CD4-positive, CD25-positive, alpha-beta regulatory T cell (primary cell): ENCODE results near the gene NCAM1. TPM values are rescaled to one million over a fixed set of nuclear protein-coding genes. Genes with fewer than 3 reads are reported as not detected.

ENCODE experiments used
- ATAC-seq, 2 donors: fragments of 150-1000 bp; cut with Tn5 transposase; one replicate each; pipeline ENCODE4 v1.10.0; 2021; ENCODE audit warnings: low read depth in 2 of 2, moderate number of reproducible peaks in 2 of 2, moderate library complexity in 1 of 2
- DNase-seq, 3 donors: peaks; one replicate each; pipeline versions ENCODE4 v3.0.0 to v3.0.0-alpha.2; 2012 to 2022; ENCODE audit warnings: mixed read lengths in 1 of 3
- H3K27ac ChIP-seq: one replicate; pipeline ENCODE4 v1.7.0; 2013; ENCODE audit warnings: mild to moderate bottlenecking, low read length; ENCODE audit not compliant: insufficient read depth, poor library complexity, severe bottlenecking
- H3K27me3 ChIP-seq: one replicate; pipeline ENCODE4 v1.7.0; 2013; ENCODE audit warnings: low read length; ENCODE audit not compliant: control insufficient read depth, insufficient read depth
- H3K36me3 ChIP-seq: one replicate; pipeline ENCODE4 v1.7.0; 2013; ENCODE audit warnings: mild to moderate bottlenecking, low read length, moderate library complexity; ENCODE audit not compliant: control insufficient read depth, insufficient read depth
- H3K4me1 ChIP-seq: 2 replicates; pipeline ENCODE4 v1.7.0; 2013; ENCODE audit warnings: mild to moderate bottlenecking, low read length; ENCODE audit not compliant: insufficient read depth, control insufficient read depth, poor library complexity, severe bottlenecking
- H3K4me3 ChIP-seq: one replicate; pipeline ENCODE4 v1.7.0; 2013; ENCODE audit warnings: low read depth, mild to moderate bottlenecking, low read length, moderate library complexity
- H3K9me3 ChIP-seq, 2 experiments: 1 replicate in 1 of 2; 2 replicates in 1 of 2; pipeline ENCODE4 v1.7.0; 2013; ENCODE audit warnings: low read length in 2 of 2, mild to moderate bottlenecking in 1 of 2, moderate library complexity in 1 of 2; ENCODE audit not compliant: control insufficient read depth in 2 of 2
- H3K27ac Mint-ChIP-seq, 3 donors: one replicate each; pipeline ENCODE4 v1.8.0; 2020 to 2022; ENCODE audit warnings: mild to moderate bottlenecking in 3 of 3, mixed read lengths in 3 of 3, moderate library complexity in 2 of 3
- H3K27me3 Mint-ChIP-seq: one replicate; pipeline ENCODE4 v1.8.0; 2022; ENCODE audit warnings: mild to moderate bottlenecking, mixed read lengths
- H3K36me3 Mint-ChIP-seq: one replicate; pipeline ENCODE4 v1.8.0; 2020; ENCODE audit warnings: mixed read lengths
- H3K4me1 Mint-ChIP-seq, 4 donors: one replicate each; pipeline ENCODE4 v1.8.0; 2020 to 2022; ENCODE audit warnings: mixed read lengths in 4 of 4, mild to moderate bottlenecking in 1 of 4
- H3K4me3 Mint-ChIP-seq, 4 donors: one replicate each; pipeline ENCODE4 v1.8.0; 2020 to 2022; ENCODE audit warnings: mild to moderate bottlenecking in 4 of 4, mixed read lengths in 4 of 4, moderate library complexity in 3 of 4
- H3K9me3 Mint-ChIP-seq, 7 donors: one replicate each; pipeline ENCODE4 v1.8.0; 2020 to 2022; ENCODE audit warnings: mixed read lengths in 7 of 7, mild to moderate bottlenecking in 3 of 7, moderate library complexity in 2 of 7
- polyA plus RNA-seq, 4 donors: library from polyadenylated mRNA; unstranded; fragments of 300-500 nt; fragmentation: Illumina TruSeq; gene quantifications; one replicate each; pipeline ENCODE4 v1.2.3, GENCODE V29; 2021
- total RNA-seq: library from RNA; stranded (reverse); gene quantifications from one replicate; pipeline ENCODE4 v1.2.3, GENCODE V29; 2022

Gene NCAM1
- total and polyA plus RNA-seq, 5 donors from 2014 or later = 0.03 to 0.79 (median 0.11) TPM; not detected in 1

GRCh38 chr11:112971195-112971594, 10.0 kb downstream of the NCAM1 start:
- H3K9me3 ChIP-seq = no peaks in the 10 kb centered on the region
- no peak overlapping the region for H3K4me3 ChIP-seq
- H3K4me3 Mint-ChIP-seq = no peak overlapping the region
- peaks cover 0 to 3% (median 0%) of the 10 kb centered on the region in 4 donors for H3K4me1 Mint-ChIP-seq
- peaks cover 0 to 3% (median 0%) of the 10 kb centered on the region in 7 donors for H3K9me3 Mint-ChIP-seq
- H3K4me1 ChIP-seq = no peaks in the 10 kb centered on the region
- DNase-seq (no peak), ATAC-seq (no peak)
- no peaks in the 10 kb centered on the region for H3K36me3 Mint-ChIP-seq
- peaks cover 6% of the 10 kb centered on the region for H3K27me3 ChIP-seq
- H3K27ac Mint-ChIP-seq = no peak overlapping the region
- H3K36me3 ChIP-seq = no peaks in the 10 kb centered on the region
- H3K27ac ChIP-seq = no peak overlapping the region
- peaks cover 17% of the 10 kb centered on the region for H3K27me3 Mint-ChIP-seq

GRCh38 chr11:112971827-112972226, 10.6 kb downstream of the NCAM1 start:
- Histone ChIP-seq H3K9me3 (no peaks in the 10 kb centered on the region), H3K4me3 (no peak overlapping the region), H3K36me3 (no peaks in the 10 kb centered on the region), H3K27ac (no peak overlapping the region), H3K4me1 (no peaks in the 10 kb centered on the region), H3K27me3 (peaks cover 6% of the 10 kb centered on the region)
- DNase-seq = no peak
- Mint-ChIP-seq H3K27ac (no peak overlapping the region), H3K4me3 (no peak overlapping the region), H3K9me3 (peaks cover 0 to 3% (median 0%) of the 10 kb centered on the region in 7 donors), H3K36me3 (no peaks in the 10 kb centered on the region), H3K27me3 (peaks cover 17% of the 10 kb centered on the region), H3K4me1 (peaks cover 0 to 3% (median 0%) of the 10 kb centered on the region in 4 donors)
- ATAC-seq = no peak

- peaks cover 3% of the 10 kb centered on the region for H3K27me3 ChIP-seq
- no peaks in the 10 kb centered on the region for H3K36me3 ChIP-seq
- peaks cover 0 to 3% (median 0%) of the 10 kb centered on the region in 7 donors for H3K9me3 Mint-ChIP-seq
- H3K36me3 Mint-ChIP-seq = no peaks in the 10 kb centered on the region
- H3K27ac Mint-ChIP-seq = no peak overlapping the region
- no peak for ATAC-seq
- H3K4me3 Mint-ChIP-seq = no peak overlapping the region
- no peak for DNase-seq
- H3K9me3 ChIP-seq = no peaks in the 10 kb centered on the region
- no peak overlapping the region for H3K4me3 ChIP-seq
- no peak overlapping the region for H3K27ac ChIP-seq
- peaks cover 0 to 3% (median 0%) of the 10 kb centered on the region in 4 donors for H3K4me1 Mint-ChIP-seq
- H3K27me3 Mint-ChIP-seq = peaks cover 17% of the 10 kb centered on the region
- H3K4me1 ChIP-seq = no peaks in the 10 kb centered on the region
Observed at GRCh38 chr11:112972399-112973145, 11.4 kb downstream of the NCAM1 start.

- DNase-seq = no peak
- H3K4me1 ChIP-seq = no peaks in the 10 kb centered on the region
- Mint-ChIP-seq H3K4me3 (no peak overlapping the region), H3K36me3 (no peaks in the 10 kb centered on the region), H3K4me1 (no peaks in the 10 kb centered on the region), H3K27ac (no peak overlapping the region), H3K27me3 (no peaks in the 10 kb centered on the region), H3K9me3 (peaks cover 0 to 4% (median 0%) of the 10 kb centered on the region in 7 donors)
- H3K36me3 ChIP-seq = no peaks in the 10 kb centered on the region
- no peaks in the 10 kb centered on the region for H3K9me3 ChIP-seq
- ATAC-seq = no peak
- H3K27me3 ChIP-seq = peaks cover 7% of the 10 kb centered on the region
- H3K4me3 ChIP-seq = no peak overlapping the region
- H3K27ac ChIP-seq = no peak overlapping the region
Observed at GRCh38 chr11:112975051-112975450, 13.8 kb downstream of the NCAM1 start.

GRCh38 chr11:112975493-112975892, 14.3 kb downstream of the NCAM1 start:
- H3K36me3 ChIP-seq = no peaks in the 10 kb centered on the region
- no peak overlapping the region for H3K4me3 ChIP-seq
- Mint-ChIP-seq H3K4me3 (no peak overlapping the region), H3K27me3 (no peaks in the 10 kb centered on the region), H3K27ac (no peak overlapping the region), H3K36me3 (no peaks in the 10 kb centered on the region), H3K4me1 (no peaks in the 10 kb centered on the region), H3K9me3 (peaks cover 0 to 4% (median 0%) of the 10 kb centered on the region in 7 donors)
- peaks cover 7% of the 10 kb centered on the region for H3K27me3 ChIP-seq
- no peak overlapping the region for H3K27ac ChIP-seq
- no peak for ATAC-seq
- H3K9me3 ChIP-seq = no peaks in the 10 kb centered on the region
- no peak for DNase-seq
- no peaks in the 10 kb centered on the region for H3K4me1 ChIP-seq

GRCh38 chr11:112977755-112978154, 16.5 kb downstream of the NCAM1 start:
- no peaks in the 10 kb centered on the region for H3K27me3 Mint-ChIP-seq
- no peaks in the 10 kb centered on the region for H3K36me3 Mint-ChIP-seq
- H3K4me1 Mint-ChIP-seq = no peaks in the 10 kb centered on the region
- no peak overlapping the region for H3K4me3 Mint-ChIP-seq
- no peak overlapping the region for H3K27ac Mint-ChIP-seq
- Histone ChIP-seq H3K36me3 (no peaks in the 10 kb centered on the region), H3K4me3 (no peak overlapping the region), H3K4me1 (no peaks in the 10 kb centered on the region), H3K9me3 (no peaks in the 10 kb centered on the region), H3K27me3 (peaks cover 4% of the 10 kb centered on the region), H3K27ac (no peak overlapping the region)
- DNase-seq (no peak), ATAC-seq (no peak)
- peaks cover 0 to 6% (median 0%) of the 10 kb centered on the region in 7 donors for H3K9me3 Mint-ChIP-seq

- Histone ChIP-seq H3K36me3 (no peaks in the 10 kb centered on the region), H3K4me1 (no peaks in the 10 kb centered on the region), H3K27me3 (no peaks in the 10 kb centered on the region), H3K9me3 (no peaks in the 10 kb centered on the region), H3K4me3 (no peak overlapping the region), H3K27ac (no peak overlapping the region)
- Mint-ChIP-seq H3K9me3 (peaks cover 0 to 12% (median 4%) of the 10 kb centered on the region in 7 donors), H3K36me3 (no peaks in the 10 kb centered on the region), H3K4me1 (no peaks in the 10 kb centered on the region), H3K27ac (no peak overlapping the region), H3K27me3 (no peaks in the 10 kb centered on the region), H3K4me3 (no peak overlapping the region)
- no peak for DNase-seq
- no peak for ATAC-seq
Observed at GRCh38 chr11:112983887-112984286, 22.7 kb downstream of the NCAM1 start.

GRCh38 chr11:112989198-112989597, 28.0 kb downstream of the NCAM1 start:
- no peak overlapping the region for H3K27ac ChIP-seq
- H3K27me3 Mint-ChIP-seq = peaks cover 4% of the 10 kb centered on the region
- no peaks in the 10 kb centered on the region for H3K9me3 ChIP-seq
- no peaks in the 10 kb centered on the region for H3K4me1 Mint-ChIP-seq
- no peaks in the 10 kb centered on the region for H3K4me1 ChIP-seq
- no peak overlapping the region for H3K4me3 Mint-ChIP-seq
- no peak for DNase-seq
- no peak overlapping the region for H3K27ac Mint-ChIP-seq
- no peaks in the 10 kb centered on the region for H3K36me3 ChIP-seq
- H3K9me3 Mint-ChIP-seq = peaks cover 0 to 21% (median 1%) of the 10 kb centered on the region in 7 donors
- no peak overlapping the region for H3K4me3 ChIP-seq
- no peak for ATAC-seq
- H3K27me3 ChIP-seq = no peaks in the 10 kb centered on the region
- H3K36me3 Mint-ChIP-seq = peaks cover 3% of the 10 kb centered on the region
